ENCODE results near the gene IGSF21. TPM values are rescaled to one million over a fixed set of nuclear protein-coding genes. Genes with fewer than 3 reads are reported as not detected.

Gene IGSF21
- polyA plus RNA-seq, 3 donors: not detected

- DNase-seq: no peak
- H3K79me2 ChIP-seq (ENCODE audit: insufficient read depth, low read length): no peaks in the 10 kb centered on the region
- no peaks in the 10 kb centered on the region for H3K36me3 ChIP-seq (replicated peaks in 1 of 2; ENCODE audit: control insufficient read depth in 1 of 2, insufficient read depth in 2 of 2, low read length in 2 of 2)
- no peak overlapping the region for H3K27ac ChIP-seq (ENCODE audit: low read depth in 1 of 2, low read length in 2 of 2)
- no peaks in the 10 kb centered on the region for H3K4me1 ChIP-seq (ENCODE audit: control insufficient read depth in 1 of 2, insufficient read depth in 2 of 2, low read length in 2 of 2)
- TF ChIP-seq, protein P1, sequence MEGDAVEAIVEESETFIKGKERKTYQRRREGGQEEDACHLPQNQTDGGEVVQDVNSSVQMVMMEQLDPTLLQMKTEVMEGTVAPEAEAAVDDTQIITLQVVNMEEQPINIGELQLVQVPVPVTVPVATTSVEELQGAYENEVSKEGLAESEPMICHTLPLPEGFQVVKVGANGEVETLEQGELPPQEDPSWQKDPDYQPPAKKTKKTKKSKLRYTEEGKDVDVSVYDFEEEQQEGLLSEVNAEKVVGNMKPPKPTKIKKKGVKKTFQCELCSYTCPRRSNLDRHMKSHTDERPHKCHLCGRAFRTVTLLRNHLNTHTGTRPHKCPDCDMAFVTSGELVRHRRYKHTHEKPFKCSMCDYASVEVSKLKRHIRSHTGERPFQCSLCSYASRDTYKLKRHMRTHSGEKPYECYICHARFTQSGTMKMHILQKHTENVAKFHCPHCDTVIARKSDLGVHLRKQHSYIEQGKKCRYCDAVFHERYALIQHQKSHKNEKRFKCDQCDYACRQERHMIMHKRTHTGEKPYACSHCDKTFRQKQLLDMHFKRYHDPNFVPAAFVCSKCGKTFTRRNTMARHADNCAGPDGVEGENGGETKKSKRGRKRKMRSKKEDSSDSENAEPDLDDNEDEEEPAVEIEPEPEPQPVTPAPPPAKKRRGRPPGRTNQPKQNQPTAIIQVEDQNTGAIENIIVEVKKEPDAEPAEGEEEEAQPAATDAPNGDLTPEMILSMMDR (IDR thresholded peaks at IDR 0.05): no peak
- intact Hi-C loops (cut with micrococcal nuclease): no loop called here
- no peaks in the 10 kb centered on the region for H3K36me3 Mint-ChIP-seq
- no peak overlapping the region for H2AFZ ChIP-seq (ENCODE audit: insufficient read depth, low read depth, low read length, poor library complexity, severe bottlenecking)
- no peak overlapping the region for H3K9ac ChIP-seq (ENCODE audit: insufficient read depth, low read length, poor library complexity, severe bottlenecking)
- H3K27ac Mint-ChIP-seq: no peak overlapping the region
- H4K20me1 ChIP-seq (ENCODE audit: insufficient read depth, low read length): no peaks in the 10 kb centered on the region
- H3K9me3 Mint-ChIP-seq: no peaks in the 10 kb centered on the region
- H3K27me3 ChIP-seq (ENCODE audit: control insufficient read depth in 2 of 2, insufficient read depth in 2 of 2, low read length in 2 of 2): peaks cover 4 to 8% of the 10 kb centered on the region in 2 donors
- H3K4me1 Mint-ChIP-seq: no peaks in the 10 kb centered on the region
- H3K4me3 ChIP-seq (replicated peaks in 1 of 3; ENCODE audit: low read depth in 2 of 3, low read length in 3 of 3): no peak overlapping the region
- 75% methylated on average over 4 of the region's 4 CpGs for WGBS (ENCODE audit: insufficient coverage)
- no peak overlapping the region for H3K4me2 ChIP-seq (replicated peaks; ENCODE audit: extremely low read depth, low read length, poor library complexity, severe bottlenecking)
- peaks cover 10 to 26% (median 21%) of the 10 kb centered on the region in 3 donors for H3K27me3 Mint-ChIP-seq (ENCODE audit: low read depth in 3 of 3)
- no peaks in the 10 kb centered on the region for H3K9me3 ChIP-seq (replicated peaks in 1 of 2; ENCODE audit: control insufficient read depth in 1 of 2, insufficient read depth in 1 of 2, low read length in 2 of 2)
- no peak overlapping the region for H3K4me3 Mint-ChIP-seq
These were observed 84.6 kb downstream of the IGSF21 start for GRCh38 chr1:18192182-18192581.

GRCh38 chr1:18192974-18193373 is 85.4 kb downstream of the IGSF21 start:
- WGBS (ENCODE audit: insufficient coverage): 43% methylated on average over 1 of the region's 2 CpGs
- H3K4me1 ChIP-seq (ENCODE audit: control insufficient read depth in 1 of 2, insufficient read depth in 2 of 2, low read length in 2 of 2): no peaks in the 10 kb centered on the region
- no peaks in the 10 kb centered on the region for H3K9me3 ChIP-seq (replicated peaks in 1 of 2; ENCODE audit: control insufficient read depth in 1 of 2, insufficient read depth in 1 of 2, low read length in 2 of 2)
- H3K4me2 ChIP-seq (replicated peaks; ENCODE audit: extremely low read depth, low read length, poor library complexity, severe bottlenecking): no peak overlapping the region
- no peak overlapping the region for H2AFZ ChIP-seq (ENCODE audit: insufficient read depth, low read depth, low read length, poor library complexity, severe bottlenecking)
- Mint-ChIP-seq H3K27me3 (ENCODE audit: low read depth in 3 of 3) (peaks cover 15 to 27% (median 21%) of the 10 kb centered on the region in 3 donors), H3K36me3 (no peaks in the 10 kb centered on the region), H3K4me1 (no peaks in the 10 kb centered on the region), H3K9me3 (no peaks in the 10 kb centered on the region), H3K4me3 (no peak overlapping the region), H3K27ac (no peak overlapping the region)
- H3K9ac ChIP-seq (ENCODE audit: insufficient read depth, low read length, poor library complexity, severe bottlenecking): no peak overlapping the region
- intact Hi-C loops (cut with micrococcal nuclease): no loop called here
- no peaks in the 10 kb centered on the region for H3K36me3 ChIP-seq (replicated peaks in 1 of 2; ENCODE audit: control insufficient read depth in 1 of 2, insufficient read depth in 2 of 2, low read length in 2 of 2)
- H4K20me1 ChIP-seq (ENCODE audit: insufficient read depth, low read length): no peaks in the 10 kb centered on the region
- H3K4me3 ChIP-seq (replicated peaks in 1 of 3; ENCODE audit: low read depth in 2 of 3, low read length in 3 of 3): no peak overlapping the region
- TF ChIP-seq, protein P1 (IDR thresholded peaks at IDR 0.05): no peak
- peaks cover 6 to 11% of the 10 kb centered on the region in 2 donors for H3K27me3 ChIP-seq (ENCODE audit: control insufficient read depth in 2 of 2, insufficient read depth in 2 of 2, low read length in 2 of 2)
- H3K27ac ChIP-seq (ENCODE audit: low read depth in 1 of 2, low read length in 2 of 2): no peak overlapping the region
- no peaks in the 10 kb centered on the region for H3K79me2 ChIP-seq (ENCODE audit: insufficient read depth, low read length)
- DNase-seq: no peak
